Activated B cell treated with CpG ODN at 0.5 μM for 24 hours (primary cell): ENCODE data around the gene ARL6IP5. TPM values are rescaled to one million over a fixed set of nuclear protein-coding genes. Genes with fewer than 3 reads are reported as not detected.

Experiments
- ATAC-seq: fragments of 200-7000 bp; cut with Tn5 transposase; one replicate; pipeline ENCODE4 v1.10.0; 2021; ENCODE audit warnings: low read depth, mild to moderate bottlenecking, moderate library complexity
- CTCF ChIA-PET: fragments of 350-600 bp; sonication (Branson Sonifier 250); formaldehyde crosslinking; loops from one replicate; lab custom pipeline; 2021; ENCODE audit warnings: antibody characterized with exemption; lab: Charles Lee
- POLR2A ChIA-PET: fragments of 350-600 bp; sonication (Branson Sonifier 250); formaldehyde crosslinking; loops from one replicate; lab custom pipeline; 2021; ENCODE audit warnings: antibody characterized with exemption; lab: Charles Lee
- DNase-seq: peaks from one replicate; pipeline ENCODE4 v3.0.0; 2022
- H3K27ac Mint-ChIP-seq: one replicate; pipeline ENCODE4 v1.8.0; 2020; ENCODE audit warnings: mixed read lengths
- H3K27me3 Mint-ChIP-seq: one replicate; pipeline ENCODE4 v1.8.0; 2021; ENCODE audit warnings: mixed read lengths
- H3K36me3 Mint-ChIP-seq: one replicate; pipeline ENCODE4 v1.8.0; 2021; ENCODE audit warnings: low read depth, mixed read lengths
- H3K4me1 Mint-ChIP-seq: one replicate; pipeline ENCODE4 v1.8.0; 2021; ENCODE audit warnings: mixed read lengths
- H3K4me3 Mint-ChIP-seq: one replicate; pipeline ENCODE4 v1.8.0; 2020; ENCODE audit warnings: mild to moderate bottlenecking, mixed read lengths
- H3K9me3 Mint-ChIP-seq: one replicate; pipeline ENCODE4 v1.8.0; 2020; ENCODE audit warnings: mixed read lengths
- CTCF ChIP-seq: fragments of 200-600 bp; IDR thresholded peaks from one replicate; pipeline ENCODE4 v1.8.0; 2022; ENCODE audit warnings: antibody characterized with exemption, mild to moderate bottlenecking
- intact Hi-C: fragments of 100-400 bp; cut with micrococcal nuclease; formaldehyde crosslinking; loops from one replicate; pipeline ENCODE4 v1.15.1; 2024
- total RNA-seq: library from RNA; stranded (reverse); gene quantifications from 2 replicates; pipeline ENCODE4 v1.2.3, GENCODE V29; 2022

ARL6IP5 gene
- total RNA-seq, 1 donor from 2014 or later = 77.5 TPM

- peaks cover 9% of the 10 kb centered on the region for H3K4me1 Mint-ChIP-seq
- H3K27me3 Mint-ChIP-seq = no peaks in the 10 kb centered on the region
- peaks cover 48% of the 10 kb centered on the region for H3K36me3 Mint-ChIP-seq
- no peak for DNase-seq
- no peak for TF ChIP-seq CTCF
- H3K9me3 Mint-ChIP-seq = no peaks in the 10 kb centered on the region
- H3K4me3 Mint-ChIP-seq = no peak overlapping the region
- ATAC-seq = no peak
- POLR2A ChIA-PET = interaction anchor here (0.9 to 1.3 kb wide), 3 partner anchors 10 to 17 kb away, joined by 3 to 4 read pairs (median 3); no protein-coding TSS in a partner anchor
- no peak overlapping the region for H3K27ac Mint-ChIP-seq
- intact Hi-C loops = no loop called here
- CTCF ChIA-PET = no interaction called here
Measured at GRCh38 chr3:69065318-69065964, 19.3 kb upstream of the ARL6IP5 start.

- intact Hi-C loops = no loop called here
- no peak for TF ChIP-seq CTCF
- ChIA-PET POLR2A (interaction anchor here (0.9 kb wide), 1 partner anchor 16 kb away, joined by 3 read pairs; no protein-coding TSS in a partner anchor), CTCF (no interaction called here)
- H3K36me3 Mint-ChIP-seq = peaks cover 48% of the 10 kb centered on the region
- H3K4me1 Mint-ChIP-seq = peaks cover 9% of the 10 kb centered on the region
- no peak overlapping the region for H3K4me3 Mint-ChIP-seq
- no peaks in the 10 kb centered on the region for H3K27me3 Mint-ChIP-seq
- ATAC-seq = no peak
- H3K27ac Mint-ChIP-seq = no peak overlapping the region
- no peak for DNase-seq
- H3K9me3 Mint-ChIP-seq = no peaks in the 10 kb centered on the region
Measured at GRCh38 chr3:69066121-69066520, 18.6 kb upstream of the ARL6IP5 start.

GRCh38 chr3:69072928-69073327 is 11.8 kb upstream of the ARL6IP5 start:
- Mint-ChIP-seq H3K36me3 (peaks cover 46% of the 10 kb centered on the region), H3K9me3 (no peaks in the 10 kb centered on the region), H3K4me3 (no peak overlapping the region), H3K4me1 (peaks cover 30% of the 10 kb centered on the region), H3K27me3 (no peaks in the 10 kb centered on the region), H3K27ac (peak overlapping the region; percentile 2)
- intact Hi-C loops = no loop called here
- TF ChIP-seq CTCF = no peak
- no peak for ATAC-seq
- CTCF ChIA-PET = no interaction called here
- POLR2A ChIA-PET = no interaction called here
- DNase-seq = no peak

GRCh38 chr3:69079269-69080159 is 5.2 kb upstream of the ARL6IP5 start:
- DNase-seq = peak; percentile 40
- ChIA-PET POLR2A (interaction anchor here (0.6 to 8.9 kb wide), 7 partner anchors 14 to 1431 kb away, joined by 3 to 109 read pairs (median 4); partner anchors contain the start of gene TMF1), CTCF (interaction anchor here (0.9 kb wide), 1 partner anchor 12 kb away, joined by 3 read pairs; no protein-coding TSS in a partner anchor)
- ATAC-seq = no peak
- H3K9me3 Mint-ChIP-seq = no peaks in the 10 kb centered on the region
- peak overlapping the region; percentile 65 for H3K27ac Mint-ChIP-seq
- peaks cover 20% of the 10 kb centered on the region for H3K36me3 Mint-ChIP-seq
- no peaks in the 10 kb centered on the region for H3K27me3 Mint-ChIP-seq
- no peak for TF ChIP-seq CTCF
- intact Hi-C loops = loop anchor here (1.0 to 10.0 kb wide), 5 partner anchors 10 to 2005 kb away; partner anchors contain the start of gene TMF1
- peaks cover 67% of the 10 kb centered on the region for H3K4me1 Mint-ChIP-seq
- peak overlapping the region; percentile 83 for H3K4me3 Mint-ChIP-seq
